ENCODE data around the gene PFKFB3.
"Not testable (repeated sequence)": the region's sequence is repeated elsewhere in the genome, so short reads cannot be mapped to it uniquely, and the experiment has no call there.

The PFKFB3 gene

GRCh38 chr10:6202684-6203330 is at the start of gene PFKFB3:
Gene PFKFB3, plus strand, starts transcription at chr10:6202932. Its CDS starts 329 bp downstream, at chr10:6203261.
- DNase-seq: no peak

DNA sequence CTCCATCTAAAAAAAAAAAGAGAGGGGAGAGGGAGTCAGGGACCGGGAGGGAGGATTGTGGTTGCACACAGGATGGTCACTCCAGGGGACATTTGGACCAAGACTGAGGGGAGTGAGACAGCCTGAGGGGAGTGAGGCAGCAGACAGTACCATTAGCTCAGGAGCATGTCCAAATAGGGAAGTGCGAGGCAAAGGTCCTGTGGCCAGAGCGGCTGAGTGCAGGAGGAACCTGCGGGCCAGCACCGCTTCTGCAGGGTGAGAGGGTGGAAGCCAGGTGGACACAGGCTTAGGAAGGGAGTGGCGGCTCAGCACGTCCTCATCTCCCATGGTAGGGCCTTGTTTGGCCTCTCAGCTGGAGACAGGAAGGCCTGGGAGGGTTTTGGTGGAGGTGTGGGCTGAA is 48.9 kb upstream of the PFKFB3 start:
- no peak for DNase-seq

DNA sequence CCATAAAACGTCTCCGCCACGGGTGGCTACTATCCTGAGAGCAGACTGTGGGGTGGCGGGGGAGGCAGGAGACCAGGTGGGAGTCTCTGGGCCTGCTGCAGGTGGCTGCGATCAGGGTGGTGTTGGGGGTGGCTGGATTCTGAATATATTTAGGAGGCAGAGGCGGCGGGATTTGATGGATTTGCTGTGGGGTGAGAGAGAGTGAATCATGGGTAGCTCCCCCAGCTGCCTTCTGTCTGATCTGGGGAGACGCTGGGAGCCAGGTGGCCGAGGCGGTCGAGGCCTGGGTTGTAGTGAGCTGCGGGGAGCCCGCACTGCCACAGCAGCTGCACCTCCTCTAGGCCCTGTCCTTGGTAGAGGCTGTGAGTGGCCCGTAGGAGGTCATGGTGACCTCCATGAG is 48.2 kb upstream of the PFKFB3 start:
- DNase-seq: no peak

DNA sequence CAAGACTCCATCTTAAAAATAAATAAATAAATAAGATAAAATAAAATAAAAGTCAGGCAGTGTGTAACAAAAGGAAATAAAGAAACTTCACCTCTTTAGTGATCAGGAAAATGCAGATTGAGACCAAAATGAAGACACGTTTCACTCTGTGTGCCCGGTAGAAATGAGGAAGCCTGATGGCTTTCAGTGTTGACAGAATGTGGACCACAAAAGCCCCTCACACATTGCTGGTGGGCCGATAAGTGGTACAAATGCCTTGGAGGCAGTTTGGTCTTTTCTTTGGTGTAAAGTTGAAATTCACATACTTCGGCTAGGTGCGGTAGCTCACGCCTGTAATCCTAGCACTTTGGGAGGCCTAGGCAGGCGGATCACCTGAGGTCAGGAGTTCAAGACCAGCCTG is 44.5 kb upstream of the PFKFB3 start:
- DNase-seq: no peak

GRCh38 chr10:6161921-6162320 is 40.8 kb upstream of the PFKFB3 start:
- DNase-seq: no peak

DNA sequence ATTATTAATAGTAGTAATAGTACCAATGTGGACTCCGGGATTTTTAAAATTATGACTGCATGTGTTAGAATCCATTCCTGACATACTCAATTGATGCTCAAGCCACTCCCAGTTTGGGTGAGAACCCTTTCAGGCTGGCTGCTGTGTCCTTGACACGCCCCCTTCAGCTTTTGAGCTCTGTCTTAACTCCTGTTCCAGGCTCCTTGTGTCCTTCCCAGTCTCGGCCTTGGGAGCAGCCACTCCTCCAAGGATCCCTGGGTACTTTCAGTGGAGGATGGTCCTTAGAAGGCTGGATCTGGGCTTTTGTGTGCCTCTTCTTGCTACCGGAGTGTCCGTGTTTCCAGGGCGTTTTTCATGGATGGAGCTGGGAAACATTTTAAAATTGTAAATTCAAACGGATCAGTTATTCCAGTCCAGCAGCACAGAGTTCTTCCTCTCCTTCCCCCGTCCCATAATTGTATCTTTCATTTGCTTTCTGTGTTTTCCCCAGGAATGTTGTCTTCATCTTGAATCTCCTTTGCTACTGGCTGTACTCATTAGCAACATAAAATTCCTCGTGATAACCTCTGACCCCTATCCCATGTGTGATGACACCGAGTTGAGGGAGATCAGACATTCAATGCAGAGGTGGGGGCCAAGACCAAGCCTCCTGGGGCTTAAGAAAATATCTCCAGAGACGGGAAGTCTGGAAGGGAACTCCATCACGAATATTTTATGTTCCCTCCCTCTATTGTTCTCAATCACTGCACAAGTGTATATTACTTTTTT is 40.0 kb upstream of the PFKFB3 start:
- DNase-seq: no peak

DNA sequence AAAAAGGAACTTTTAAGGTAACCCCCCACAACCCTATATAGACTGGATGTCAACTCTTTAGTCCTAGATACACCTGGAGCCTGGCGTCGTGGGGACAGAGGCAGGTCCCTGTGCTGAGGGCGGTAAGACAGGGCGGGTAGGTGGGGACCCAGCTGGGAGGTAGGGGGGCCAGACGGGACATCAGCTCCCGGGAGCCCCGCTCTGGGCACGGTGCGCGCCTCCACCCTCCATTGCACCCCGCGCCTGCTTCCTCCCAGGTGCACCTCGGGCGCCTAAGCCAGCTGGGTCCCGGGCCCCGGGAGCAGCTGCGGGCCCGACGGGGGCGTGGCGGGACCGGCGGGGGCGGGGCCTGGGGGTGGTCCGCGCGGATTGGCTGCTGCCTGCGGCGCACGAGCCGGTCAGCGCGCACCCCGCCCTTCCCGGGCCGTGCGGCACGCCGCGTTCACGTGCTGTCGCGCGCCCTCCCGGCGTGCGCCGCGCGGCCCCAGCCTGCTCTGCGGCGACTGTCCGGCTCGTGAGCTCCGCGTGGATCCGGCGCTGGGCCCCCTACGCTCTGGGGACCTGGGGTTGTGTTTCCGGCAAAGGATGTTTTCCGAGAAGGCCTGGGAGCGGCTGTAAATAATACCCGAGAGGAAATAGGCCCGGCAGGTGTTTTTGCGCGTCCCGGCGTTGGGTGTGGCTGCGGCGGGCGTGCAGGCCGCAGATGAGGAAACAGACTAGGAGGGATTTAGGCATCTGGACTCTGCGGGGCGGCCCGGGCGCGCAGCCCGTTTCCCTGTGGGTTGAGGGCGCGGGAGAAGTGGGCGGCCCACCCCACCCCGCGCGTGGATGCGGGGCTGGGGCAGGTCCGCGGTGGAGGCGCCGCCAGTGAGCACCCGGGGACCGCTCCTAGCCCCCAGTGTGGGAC is 39.1 kb upstream of the PFKFB3 start:
- DNase-seq: no peak

DNA sequence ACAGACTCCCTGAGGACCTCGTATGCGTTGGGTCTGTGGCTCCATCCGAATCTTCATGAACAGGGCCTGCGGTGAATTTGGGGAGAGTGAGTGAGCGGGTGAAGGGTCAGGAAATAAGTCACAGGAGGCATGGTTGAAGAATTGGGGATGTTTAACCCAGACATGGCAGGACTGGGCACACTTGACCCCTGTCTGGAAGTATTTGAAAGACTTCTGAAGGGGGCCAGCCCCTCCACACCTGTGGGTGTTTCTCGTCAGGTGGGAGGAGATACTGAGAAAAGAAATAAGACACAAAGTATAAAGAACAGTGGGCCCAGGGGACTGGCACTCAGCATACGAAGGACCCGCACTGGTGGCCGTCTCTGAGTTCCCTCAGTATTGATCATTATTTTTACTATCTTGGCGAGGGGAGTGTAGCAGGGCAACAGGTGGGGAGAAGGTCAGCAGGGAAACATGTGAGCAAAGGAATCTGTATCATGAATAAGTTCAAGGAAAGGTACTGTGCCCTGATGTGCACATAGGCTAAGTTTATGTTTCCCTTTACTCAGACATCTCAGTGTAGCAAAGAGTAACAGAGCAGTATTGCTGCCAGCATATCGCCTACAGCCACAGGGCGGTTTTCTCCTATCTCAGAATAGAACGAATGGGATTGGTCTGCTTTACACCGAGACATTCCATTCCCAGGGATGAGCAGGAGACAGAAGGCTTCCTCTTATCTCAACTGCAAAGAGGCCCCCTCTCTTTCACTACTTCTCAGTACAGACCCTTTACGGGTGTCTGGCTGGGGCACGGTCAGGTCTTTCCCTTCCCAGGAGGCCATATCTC is 38.2 kb upstream of the PFKFB3 start:
- DNase-seq: no peak

DNA sequence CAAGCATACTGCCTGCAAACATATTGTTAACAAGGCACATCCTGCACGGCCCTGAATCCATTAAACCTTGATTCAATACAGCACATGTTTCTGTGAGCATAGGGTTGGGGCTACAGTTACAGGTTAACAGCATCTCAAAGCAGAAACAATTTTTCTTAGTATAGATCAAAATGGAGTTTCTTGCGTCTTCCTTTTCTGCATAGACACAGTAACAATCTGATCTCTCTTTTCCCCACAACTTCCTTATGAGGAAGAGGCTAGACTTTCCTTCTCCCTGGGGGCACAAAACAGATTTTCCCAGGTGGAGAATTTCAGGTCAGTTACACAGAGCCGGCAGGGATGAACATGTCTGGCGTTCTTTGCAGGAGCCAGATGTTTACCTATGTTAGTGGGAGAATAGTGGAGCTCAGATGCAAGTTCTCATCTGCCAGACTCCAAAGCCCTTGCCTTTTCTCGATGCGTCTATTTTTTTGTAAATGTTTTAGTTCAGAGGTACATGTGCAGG is 37.5 kb upstream of the PFKFB3 start:
- no peak for DNase-seq

DNA sequence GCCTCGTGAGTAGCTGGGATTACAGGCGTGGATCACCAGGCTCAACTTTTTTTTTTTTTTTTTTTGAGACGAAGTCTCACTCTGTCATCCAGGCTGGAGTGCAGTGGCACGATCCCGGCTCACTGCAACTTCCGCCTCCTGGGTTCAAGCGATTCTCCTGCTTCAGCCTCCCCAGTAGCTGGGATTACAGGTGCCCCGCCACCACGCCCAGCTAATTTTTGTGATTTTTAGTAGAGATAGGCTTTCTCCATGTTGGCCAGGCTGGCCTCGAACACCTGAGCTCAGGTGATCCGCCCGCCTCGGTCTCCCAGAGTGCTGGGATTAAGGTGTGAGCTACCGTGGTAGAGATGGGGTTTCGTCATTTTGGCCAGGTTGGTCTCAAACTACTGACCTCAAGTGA is 36.8 kb upstream of the PFKFB3 start:
- not testable (repeated sequence) for DNase-seq

- no peak for DNase-seq
Measured at GRCh38 chr10:6167456-6167855, 35.3 kb upstream of the PFKFB3 start.

- no peak for DNase-seq
Measured at GRCh38 chr10:6168084-6168483, 34.6 kb upstream of the PFKFB3 start.

DNA sequence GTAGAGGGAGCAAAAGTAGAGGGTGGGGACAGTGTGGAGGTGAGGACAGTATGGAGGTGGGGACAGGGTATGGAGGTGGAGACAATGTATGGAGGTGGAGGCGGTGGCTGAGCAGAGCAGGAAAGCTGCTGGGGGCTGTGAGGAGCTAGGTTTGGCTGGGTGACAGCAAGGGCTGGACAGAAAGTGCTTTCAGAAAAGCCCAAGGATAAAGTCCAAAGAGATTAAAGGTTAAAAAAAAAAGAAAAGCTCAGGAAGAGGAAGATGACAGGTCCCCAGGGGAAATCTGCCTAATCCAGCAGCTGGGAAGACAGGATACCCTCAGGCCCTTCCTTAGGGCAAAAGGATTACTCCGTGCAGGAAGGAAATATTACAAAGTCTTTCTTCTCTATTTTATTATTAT is 32.1 kb upstream of the PFKFB3 start:
- no peak for DNase-seq

GRCh38 chr10:6171881-6172695 is 30.6 kb upstream of the PFKFB3 start:
- DNase-seq: no peak

GRCh38 chr10:6173203-6173602 is 29.5 kb upstream of the PFKFB3 start:
- no peak for DNase-seq

GRCh38 chr10:6174201-6174874 is 28.4 kb upstream of the PFKFB3 start:
- no peak for DNase-seq

- no peak for DNase-seq
Measured at GRCh38 chr10:6175329-6176055, 27.2 kb upstream of the PFKFB3 start.

DNA sequence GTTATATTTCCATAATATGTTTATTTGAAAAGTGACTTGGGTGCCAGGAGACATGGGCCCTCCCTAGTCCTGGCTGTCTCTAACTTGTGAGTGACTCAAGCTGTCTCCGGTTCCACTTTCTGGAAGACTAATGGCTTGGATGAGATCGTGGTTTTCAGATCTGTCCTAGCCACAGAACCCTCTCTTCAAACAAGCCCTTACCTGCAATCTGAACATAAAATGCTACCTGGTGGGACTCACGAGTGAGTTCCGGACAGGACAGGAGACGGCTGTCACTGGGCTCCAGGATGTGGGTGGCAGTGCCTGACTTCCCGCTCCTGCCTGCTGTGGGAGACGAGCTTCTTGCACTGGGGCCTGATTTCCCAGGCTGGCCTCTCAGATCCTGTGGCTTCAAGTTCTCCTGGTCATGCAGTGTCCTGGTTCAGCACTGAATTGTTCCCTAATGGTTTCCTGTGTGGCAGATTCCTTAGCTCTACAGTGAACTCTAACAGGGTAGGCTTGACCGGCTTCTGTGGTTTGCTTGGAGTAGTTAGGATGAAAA is 26.0 kb upstream of the PFKFB3 start:
- no peak for DNase-seq

- no peak for DNase-seq
Measured at GRCh38 chr10:6177880-6178281, 24.9 kb upstream of the PFKFB3 start.

DNA sequence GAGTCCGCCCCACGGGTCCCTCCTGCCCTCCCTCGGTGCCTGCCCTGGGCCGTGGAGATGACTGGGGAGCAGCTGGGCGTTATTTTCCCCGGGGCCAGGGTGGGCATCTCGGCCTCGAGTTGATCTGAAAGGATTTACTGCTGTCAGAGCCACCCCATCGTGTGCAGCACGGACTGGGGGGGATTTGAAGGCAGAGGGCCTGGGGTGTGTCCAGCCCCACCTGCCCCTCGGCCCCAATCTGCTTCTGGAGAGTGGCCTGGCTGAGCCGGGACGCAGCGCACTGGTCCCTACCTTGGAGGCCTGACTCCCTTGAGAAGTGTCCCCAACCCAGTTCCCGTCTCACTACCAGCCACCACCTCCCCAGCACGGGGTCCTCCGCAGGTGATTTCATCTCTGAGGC is 24.2 kb upstream of the PFKFB3 start:
- no peak for DNase-seq

All from NCI-H2081 treated with DMSO at 0.1 percent for 48 hours (cell line).